ENCODE results near the gene CDIP1.

CDIP1 gene

DNA sequence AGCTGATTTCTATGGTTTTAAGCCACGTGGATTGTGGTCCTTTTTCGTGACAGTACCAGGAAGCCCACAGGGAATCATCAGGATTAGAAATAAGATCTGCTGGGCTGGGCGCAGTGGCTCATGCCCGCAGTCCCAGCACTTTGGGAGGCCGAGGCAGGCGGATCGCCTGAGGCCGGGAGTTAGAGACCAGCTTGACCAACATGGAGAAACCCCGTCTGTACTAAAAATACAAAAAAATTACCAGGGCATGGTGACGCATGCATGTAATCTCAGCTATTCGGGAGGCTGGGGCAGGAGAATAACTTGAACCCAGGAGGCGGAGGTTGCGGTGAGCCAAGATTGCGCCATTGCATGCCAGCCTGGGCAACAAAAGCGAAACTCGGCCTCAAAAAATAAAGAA lies 70.7 kb downstream of the CDIP1 start:
- in situ Hi-C loops (cut with MboI; ENCODE audit: low pct_unique_long_range_greater_than_20kb, low sequenced_read_pairs): no loop called here
- no peak for DNase-seq

- in situ Hi-C loops (cut with MboI; ENCODE audit: low pct_unique_long_range_greater_than_20kb, low sequenced_read_pairs): no loop called here
- no peak for DNase-seq
Measured at GRCh38 chr16:4465977-4466779, 72.4 kb downstream of the CDIP1 start.

DNA sequence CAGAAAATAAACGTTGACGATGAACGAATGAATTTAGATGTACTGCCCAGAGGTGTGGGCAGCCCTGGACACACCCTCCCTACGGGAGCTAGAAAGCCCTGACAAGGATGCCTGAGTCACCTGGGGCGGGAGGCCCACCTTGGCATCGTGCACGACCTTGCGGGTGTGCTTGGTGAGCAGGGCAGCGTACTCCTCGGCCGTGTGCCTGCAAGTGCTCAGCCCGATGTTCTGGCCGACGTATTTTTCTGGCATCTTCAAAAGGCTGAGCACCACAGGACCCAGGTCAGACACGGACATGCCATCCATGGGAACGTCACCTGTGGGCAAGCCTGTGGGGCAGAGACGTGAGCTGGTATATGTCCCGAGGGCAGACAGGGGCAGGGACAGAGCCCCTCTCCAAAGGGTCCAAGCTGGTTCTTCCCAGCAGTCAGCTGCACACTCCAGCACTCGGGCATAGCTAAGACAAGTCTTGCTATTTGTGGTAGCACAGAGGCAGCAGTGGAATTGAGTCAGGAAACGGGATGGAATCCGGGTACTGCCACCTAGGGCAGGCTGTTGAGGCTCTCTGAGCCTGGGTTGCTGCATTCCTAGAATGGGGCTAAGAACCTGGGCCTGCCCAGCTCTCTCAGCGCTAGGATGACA lies 74.9 kb downstream of the CDIP1 start:
- DNase-seq: no peak
- in situ Hi-C loops (cut with MboI; ENCODE audit: low pct_unique_long_range_greater_than_20kb, low sequenced_read_pairs): no loop called here

DNA sequence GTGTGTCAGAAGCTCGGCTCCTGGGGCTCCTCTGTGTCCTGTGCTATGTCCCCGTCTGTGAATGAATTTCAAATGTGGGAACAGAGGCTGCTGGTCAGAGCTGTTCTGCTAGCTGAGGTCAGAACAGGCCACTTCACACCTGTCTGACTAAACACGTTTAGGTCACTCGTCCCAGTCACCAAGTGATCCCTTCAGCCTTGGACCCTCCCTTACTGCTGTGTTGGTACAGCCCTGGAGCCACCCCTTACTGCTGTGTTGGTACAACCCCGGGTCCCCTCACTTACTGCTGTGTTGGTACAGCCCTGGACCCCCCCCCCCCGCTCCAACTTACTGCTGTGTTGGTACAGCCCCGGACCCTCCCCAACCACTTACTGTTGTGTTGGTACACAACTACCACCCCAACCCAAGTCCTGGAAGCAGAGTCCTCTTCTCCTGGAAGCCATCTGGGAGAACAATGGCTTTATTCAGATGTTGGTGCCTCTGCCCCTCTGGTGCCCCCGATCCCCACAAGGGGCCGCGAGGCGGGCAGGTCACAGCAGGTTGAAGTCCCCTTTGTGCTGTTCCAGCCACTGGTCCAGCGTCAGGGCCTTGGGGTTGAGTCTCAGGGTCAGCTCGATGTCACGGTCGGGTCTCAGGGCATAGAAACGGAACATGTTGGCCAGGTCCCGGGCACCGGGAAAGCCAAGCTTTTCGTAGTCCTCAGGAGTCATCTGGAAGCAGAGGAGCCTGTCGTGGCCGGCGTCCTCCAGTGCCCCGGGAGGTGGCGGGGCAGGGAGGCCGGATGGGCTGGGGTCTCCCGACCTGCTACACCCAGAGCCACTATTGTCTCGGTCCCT lies 77.1 kb downstream of the CDIP1 start:
- in situ Hi-C loops (cut with MboI; ENCODE audit: low pct_unique_long_range_greater_than_20kb, low sequenced_read_pairs): no loop called here
- DNase-seq: no peak

DNA sequence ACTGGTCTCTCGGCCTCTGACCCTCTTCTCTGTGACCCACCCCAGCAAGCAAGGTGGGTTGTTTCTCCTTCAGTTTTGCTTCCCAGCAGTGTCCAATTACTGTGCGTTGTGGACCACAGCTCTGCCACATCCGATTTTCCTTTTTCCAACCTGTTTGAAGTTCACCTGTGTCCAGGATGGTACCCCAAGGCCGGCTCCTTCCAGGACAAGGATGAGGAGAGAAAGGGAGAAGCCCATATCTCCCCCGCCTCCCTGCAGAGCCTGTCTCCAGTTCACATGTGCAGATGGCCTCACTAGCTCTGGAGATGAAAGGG lies 77.7 kb downstream of the CDIP1 start:
- in situ Hi-C loops (cut with MboI; ENCODE audit: low pct_unique_long_range_greater_than_20kb, low sequenced_read_pairs): no loop called here

More for the DNA sequence above, 77.7 kb downstream of the CDIP1 start:
- DNase-seq: no peak
